GM21381 (cell line): Measurements from ENCODE around the gene NAV2.

Source experiments
- ATAC-seq: cut with Tn5 transposase; IDR thresholded peaks from one replicate; pipeline ENCODE4 v1.9.1; 2021; ENCODE audit warnings: mild to moderate bottlenecking, moderate library complexity; ENCODE audit not compliant: unreplicated experiment

NAV2 gene

DNA sequence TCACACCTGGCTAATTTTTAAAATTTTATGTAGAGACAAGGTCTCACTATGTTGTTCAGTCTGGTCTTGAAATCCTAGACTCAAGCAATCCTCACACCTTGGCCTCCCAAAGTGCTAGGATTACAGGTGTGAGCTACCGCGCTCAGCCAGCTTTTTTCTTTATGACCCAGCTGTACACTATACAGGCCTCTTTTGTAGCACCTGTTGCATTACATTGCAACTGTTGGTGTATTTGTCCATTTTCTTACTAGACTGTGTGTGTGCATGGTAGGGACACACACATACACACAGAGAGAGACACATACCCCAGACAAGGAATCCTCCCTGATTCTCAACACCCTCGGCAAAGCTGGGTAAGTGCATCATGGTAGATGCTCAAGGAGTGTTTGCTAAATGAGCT, 61.7 kb downstream of the NAV2 start:
- ATAC-seq: no peak

GRCh38 chr11:19774817-19775580, 62.4 kb downstream of the NAV2 start:
- ATAC-seq: no peak

GRCh38 chr11:19775622-19776021, 63.0 kb downstream of the NAV2 start:
- ATAC-seq: no peak

GRCh38 chr11:19777039-19777376, 64.4 kb downstream of the NAV2 start:
- ATAC-seq: peak; percentile 24

- ATAC-seq: peak; percentile 67
These were observed 64.9 kb downstream of the NAV2 start for GRCh38 chr11:19777377-19778102.

- ATAC-seq: no peak
These were observed 67.1 kb downstream of the NAV2 start for GRCh38 chr11:19779740-19780139.

GRCh38 chr11:19781351-19781750, 68.7 kb downstream of the NAV2 start:
- ATAC-seq: no peak

GRCh38 chr11:19785265-19785664, 72.6 kb downstream of the NAV2 start:
- ATAC-seq: no peak

DNA sequence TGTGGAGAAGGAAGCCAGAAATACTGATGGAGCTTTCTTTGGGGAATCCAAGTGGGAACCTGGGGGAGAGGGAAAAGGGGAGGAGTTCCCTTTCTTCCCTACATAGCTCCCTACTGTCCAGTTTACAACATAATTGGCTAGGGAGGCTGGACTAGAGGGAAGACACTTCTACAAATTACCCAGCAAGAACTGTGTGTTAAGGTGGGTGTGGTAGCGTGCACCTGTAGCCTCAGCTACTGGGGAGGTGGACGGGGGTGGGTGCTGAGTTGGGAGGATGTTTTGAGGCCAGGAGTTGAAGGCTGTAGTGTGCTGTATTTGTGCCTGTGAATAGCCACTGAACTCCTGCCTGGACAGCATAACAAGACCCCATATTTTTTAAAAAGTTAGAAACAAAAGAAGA, 74.0 kb downstream of the NAV2 start:
- no peak for ATAC-seq

GRCh38 chr11:19788435-19788834, 75.8 kb downstream of the NAV2 start:
- no peak for ATAC-seq

DNA sequence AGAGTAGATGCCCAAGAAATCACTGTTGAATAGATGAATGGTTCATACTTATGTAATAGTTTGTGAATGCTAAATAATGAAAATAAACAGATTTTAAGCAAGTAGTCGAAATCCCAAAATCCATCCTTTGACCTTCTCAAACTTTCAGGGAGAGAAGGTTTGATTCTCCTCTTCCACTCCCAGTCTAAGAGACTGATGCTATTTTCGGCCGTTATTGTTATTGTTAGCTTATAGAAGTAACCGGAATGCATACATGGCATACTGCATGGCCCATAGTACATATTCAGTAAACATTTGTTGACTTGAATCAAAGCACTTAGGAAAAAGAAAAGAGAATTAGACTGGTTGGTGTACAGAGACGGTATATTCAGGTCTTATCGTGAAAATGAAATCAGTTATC, 76.6 kb downstream of the NAV2 start:
- no peak for ATAC-seq

- ATAC-seq: no peak
These were observed 77.4 kb downstream of the NAV2 start for GRCh38 chr11:19789835-19790710.

GRCh38 chr11:19790831-19791552, 78.4 kb downstream of the NAV2 start:
- peak; percentile 49 for ATAC-seq

GRCh38 chr11:19792510-19792909, 79.9 kb downstream of the NAV2 start:
- ATAC-seq: no peak

GRCh38 chr11:19793326-19793725, 80.7 kb downstream of the NAV2 start:
- ATAC-seq: no peak

DNA sequence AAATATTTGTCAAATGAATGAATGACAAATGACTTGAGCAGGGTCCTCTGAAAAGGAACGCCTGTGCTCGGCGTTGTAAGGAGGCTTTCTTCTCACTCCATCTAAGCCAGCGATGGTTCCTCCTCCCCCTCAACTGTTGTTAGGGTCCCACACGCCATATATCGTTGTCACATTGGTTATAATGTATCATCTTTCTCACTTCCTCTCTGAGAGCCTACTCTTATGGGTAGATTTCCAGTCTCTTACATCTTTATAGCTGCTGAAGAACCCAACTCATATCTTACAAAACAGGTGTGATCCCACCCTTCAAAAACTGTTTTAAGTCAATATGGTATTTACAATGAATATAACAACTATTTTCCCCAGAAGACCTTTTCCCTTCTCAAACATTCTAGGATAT, 81.5 kb downstream of the NAV2 start:
- no peak for ATAC-seq

GRCh38 chr11:19795082-19795481, 82.4 kb downstream of the NAV2 start:
- ATAC-seq: no peak

- ATAC-seq: no peak
These were observed 87.5 kb downstream of the NAV2 start for GRCh38 chr11:19800162-19800561.

DNA sequence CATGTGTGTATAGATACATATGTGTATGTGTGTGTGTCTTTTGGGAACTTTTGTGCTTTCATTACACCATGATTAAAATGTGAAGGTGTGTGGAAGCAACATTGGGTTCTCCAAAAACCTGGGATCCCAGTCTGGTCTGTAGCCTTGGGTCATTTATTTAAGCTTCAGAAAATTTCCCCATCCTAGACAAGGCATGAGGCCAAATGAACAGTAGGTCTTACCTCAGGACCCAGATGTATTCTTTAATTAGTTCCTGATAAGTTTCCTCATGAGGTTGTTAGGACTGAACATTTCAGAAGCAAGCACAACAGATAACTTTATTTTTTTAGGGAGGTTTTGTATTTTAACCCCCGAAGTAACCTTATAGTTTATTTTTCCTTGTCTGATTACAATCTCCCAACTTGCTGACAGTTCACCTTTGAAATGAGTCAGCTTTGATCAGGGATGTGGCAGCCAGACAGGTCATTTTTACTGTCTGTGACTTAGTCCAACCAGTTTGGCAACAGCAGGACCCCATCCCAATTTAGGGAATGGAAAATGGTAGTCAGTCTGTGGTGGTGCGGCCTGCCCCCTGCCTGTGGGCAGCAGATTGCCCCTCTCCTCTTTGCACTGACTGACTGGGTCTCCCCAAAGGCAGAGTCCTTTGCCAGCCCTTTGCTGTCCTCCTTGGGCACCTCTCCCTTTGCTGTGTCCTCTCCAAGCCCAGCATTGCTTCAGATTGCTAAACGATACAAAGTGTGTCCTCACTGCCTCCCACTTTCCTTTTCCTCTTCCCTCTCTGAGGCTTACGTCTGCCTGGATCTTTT, 88.3 kb downstream of the NAV2 start:
- no peak for ATAC-seq

DNA sequence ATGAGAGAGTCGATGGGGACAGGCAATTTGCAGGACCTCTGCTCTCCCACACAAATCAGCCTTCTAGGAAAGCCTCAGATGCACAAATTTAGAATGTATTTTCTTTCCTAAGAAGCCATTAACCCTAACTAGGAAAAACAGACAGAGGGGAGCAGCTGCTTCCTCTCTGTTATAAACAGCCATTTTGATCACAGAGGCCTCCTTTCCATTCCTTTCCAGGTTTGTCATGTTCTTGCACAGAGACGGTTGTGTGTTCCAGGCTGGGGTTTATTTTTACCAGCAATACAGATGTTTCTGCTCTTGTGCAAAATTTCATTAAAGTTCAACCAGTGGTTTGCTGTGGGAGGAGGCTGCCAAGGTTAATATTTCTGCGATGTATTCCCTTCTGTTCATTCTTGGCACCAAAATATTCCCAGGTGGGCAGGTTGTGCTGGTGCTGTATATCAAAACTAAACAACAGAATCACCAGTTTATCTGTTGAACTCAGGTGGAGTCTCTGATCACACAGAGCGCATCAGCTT, 90.2 kb downstream of the NAV2 start:
- no peak for ATAC-seq
